BJ (cell line): ENCODE results near the gene KRTAP21-3. TPM values are rescaled to one million over a fixed set of nuclear protein-coding genes. Genes with fewer than 3 reads are reported as not detected.

Experiments used
- CTCF ChIA-PET: fragments of 350-600 bp; formaldehyde crosslinking; extraction: SDS; loops from one replicate; lab custom pipeline; 2021; ENCODE audit warnings: antibody characterized with exemption, inconsistent platforms; lab: Yijun Ruan, JAX
- POLR2A ChIA-PET: fragments of 300-600 bp; sonication (Branson Sonifier 250); formaldehyde crosslinking; extraction: SDS; loops from one replicate; lab custom pipeline; 2021; ENCODE audit warnings: antibody characterized with exemption; lab: Charles Lee
- DNase-seq: peaks from one replicate; pipeline ENCODE4 v3.0.0-alpha.2; 2011; ENCODE audit warnings: low read depth
- H3K27me3 ChIP-seq: 2 replicates; pipeline ENCODE4 v1.6.0; 2011; ENCODE audit warnings: low read length; ENCODE audit not compliant: control insufficient read depth, insufficient read depth
- H3K36me3 ChIP-seq: 2 replicates; pipeline ENCODE4 v1.5.1; 2011; ENCODE audit warnings: low read length; ENCODE audit not compliant: control insufficient read depth, insufficient read depth
- H3K4me3 ChIP-seq: 2 replicates; pipeline ENCODE4 v1.5.1; 2011; ENCODE audit warnings: low read depth, mild to moderate bottlenecking, control low read depth, low read length
- polyA plus RNA-seq: library from polyadenylated mRNA; depleted of rRNA; stranded (reverse); fragments of >200 nt; gene quantifications from 2 replicates; pipeline ENCODE4 v1.2.3, GENCODE V29; 2011
- TF ChIP-seq, protein P1 (sequence below): IDR thresholded peaks from 2 replicates; pipeline ENCODE4 v1.5.1; 2011; ENCODE audit warnings: low read depth, mild to moderate bottlenecking, control low read depth, inconsistent platforms, low read length, moderate library complexity; ENCODE audit not compliant: insufficient read depth

The KRTAP21-3 gene
- polyA plus RNA-seq, 1 experiment = not detected

DNA sequence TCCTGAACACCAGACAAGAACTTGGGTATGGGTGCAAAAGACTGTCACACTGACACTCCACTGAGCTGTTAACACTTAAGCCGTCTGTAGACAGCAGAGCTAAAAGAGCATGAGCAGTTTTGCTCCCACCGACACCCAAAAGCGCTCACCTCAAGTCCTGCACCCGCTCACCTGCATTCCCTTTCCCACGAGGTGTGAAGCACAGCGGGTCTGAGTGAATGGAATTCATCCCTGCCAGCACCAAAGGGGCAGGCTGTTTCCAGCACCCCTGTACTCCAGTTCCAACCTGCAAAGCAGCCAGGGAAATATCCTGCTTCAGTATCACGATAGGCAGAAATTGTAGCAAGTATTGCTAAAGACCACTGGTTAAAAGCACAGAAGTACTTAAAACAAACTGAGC is 28.8 kb downstream of the KRTAP21-3 start:
- ChIA-PET CTCF (no interaction called here), POLR2A (no interaction called here)
- DNase-seq = no peak
- H3K27me3 ChIP-seq = no peaks in the 10 kb centered on the region
- H3K4me3 ChIP-seq = no peak overlapping the region
- TF ChIP-seq, protein P1, sequence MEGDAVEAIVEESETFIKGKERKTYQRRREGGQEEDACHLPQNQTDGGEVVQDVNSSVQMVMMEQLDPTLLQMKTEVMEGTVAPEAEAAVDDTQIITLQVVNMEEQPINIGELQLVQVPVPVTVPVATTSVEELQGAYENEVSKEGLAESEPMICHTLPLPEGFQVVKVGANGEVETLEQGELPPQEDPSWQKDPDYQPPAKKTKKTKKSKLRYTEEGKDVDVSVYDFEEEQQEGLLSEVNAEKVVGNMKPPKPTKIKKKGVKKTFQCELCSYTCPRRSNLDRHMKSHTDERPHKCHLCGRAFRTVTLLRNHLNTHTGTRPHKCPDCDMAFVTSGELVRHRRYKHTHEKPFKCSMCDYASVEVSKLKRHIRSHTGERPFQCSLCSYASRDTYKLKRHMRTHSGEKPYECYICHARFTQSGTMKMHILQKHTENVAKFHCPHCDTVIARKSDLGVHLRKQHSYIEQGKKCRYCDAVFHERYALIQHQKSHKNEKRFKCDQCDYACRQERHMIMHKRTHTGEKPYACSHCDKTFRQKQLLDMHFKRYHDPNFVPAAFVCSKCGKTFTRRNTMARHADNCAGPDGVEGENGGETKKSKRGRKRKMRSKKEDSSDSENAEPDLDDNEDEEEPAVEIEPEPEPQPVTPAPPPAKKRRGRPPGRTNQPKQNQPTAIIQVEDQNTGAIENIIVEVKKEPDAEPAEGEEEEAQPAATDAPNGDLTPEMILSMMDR = no peak
- no peaks in the 10 kb centered on the region for H3K36me3 ChIP-seq

DNA sequence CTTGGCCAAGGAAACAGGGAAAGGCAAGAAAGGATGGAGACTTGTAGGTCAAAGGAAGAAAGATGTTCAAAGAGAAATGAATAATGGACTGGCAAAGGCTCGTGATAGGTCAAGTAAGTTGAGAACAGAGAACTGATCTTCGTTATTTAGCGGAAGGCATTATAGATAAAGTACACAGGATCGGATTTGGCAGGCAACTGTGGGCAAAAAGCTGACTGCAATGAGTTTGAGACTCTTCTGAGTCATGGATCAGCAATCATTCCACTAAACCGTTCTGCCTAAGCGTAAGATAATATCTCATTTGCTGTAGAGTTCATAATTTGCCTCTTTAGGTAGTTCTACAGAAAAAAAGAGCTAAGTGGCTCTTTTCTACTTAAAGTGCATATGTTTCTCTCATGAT is 34.1 kb downstream of the KRTAP21-3 start:
- Histone ChIP-seq H3K27me3 (no peaks in the 10 kb centered on the region), H3K36me3 (no peaks in the 10 kb centered on the region), H3K4me3 (no peak overlapping the region)
- POLR2A ChIA-PET = no interaction called here
- no peak for DNase-seq
- CTCF ChIA-PET = no interaction called here
- TF ChIP-seq, protein P1 = no peak

DNA sequence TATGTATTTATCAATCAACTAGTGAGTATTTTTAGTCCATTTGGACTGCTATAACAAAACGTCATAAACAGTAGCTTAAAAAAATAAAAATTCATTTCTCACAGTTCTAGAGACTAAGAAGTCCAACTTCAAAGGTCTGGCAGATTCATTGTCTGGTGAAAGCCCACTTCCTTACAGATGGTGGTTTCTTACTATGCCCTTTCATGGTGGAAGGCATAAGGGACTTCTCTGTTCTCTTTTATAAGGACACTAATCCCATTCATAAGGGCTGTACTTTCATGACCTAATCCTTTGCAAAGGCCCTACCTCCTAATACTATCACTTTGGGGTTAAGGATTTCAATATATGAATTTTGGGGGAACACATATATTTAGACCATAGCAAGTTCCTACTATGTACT is 38.0 kb downstream of the KRTAP21-3 start:
- TF ChIP-seq, protein P1 = no peak
- DNase-seq = no peak
- ChIA-PET POLR2A (no interaction called here), CTCF (no interaction called here)
- Histone ChIP-seq H3K36me3 (no peaks in the 10 kb centered on the region), H3K27me3 (no peaks in the 10 kb centered on the region), H3K4me3 (no peak overlapping the region)

DNA sequence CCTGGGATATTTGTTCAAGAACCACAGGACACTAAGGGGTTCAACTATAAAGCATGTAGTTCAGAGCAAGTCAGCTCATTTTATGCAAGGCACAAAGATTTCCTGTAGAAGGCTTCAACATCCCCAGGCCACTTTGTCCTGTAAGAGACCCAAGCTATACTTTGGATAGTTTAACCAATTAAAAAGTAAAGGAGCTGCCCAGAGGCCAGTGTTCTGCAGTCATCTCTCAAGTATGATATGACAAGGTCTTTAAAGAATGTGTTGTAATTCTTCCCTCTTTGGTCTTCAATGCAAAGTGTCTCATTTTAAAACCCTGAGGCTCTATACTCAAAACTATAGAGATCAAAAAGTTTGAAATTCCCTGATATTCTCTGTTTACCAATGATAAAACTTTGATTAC is 41.8 kb downstream of the KRTAP21-3 start:
- DNase-seq = no peak
- ChIA-PET POLR2A (no interaction called here), CTCF (no interaction called here)
- no peaks in the 10 kb centered on the region for H3K36me3 ChIP-seq
- TF ChIP-seq, protein P1 = no peak
- no peaks in the 10 kb centered on the region for H3K27me3 ChIP-seq
- H3K4me3 ChIP-seq = no peak overlapping the region

DNA sequence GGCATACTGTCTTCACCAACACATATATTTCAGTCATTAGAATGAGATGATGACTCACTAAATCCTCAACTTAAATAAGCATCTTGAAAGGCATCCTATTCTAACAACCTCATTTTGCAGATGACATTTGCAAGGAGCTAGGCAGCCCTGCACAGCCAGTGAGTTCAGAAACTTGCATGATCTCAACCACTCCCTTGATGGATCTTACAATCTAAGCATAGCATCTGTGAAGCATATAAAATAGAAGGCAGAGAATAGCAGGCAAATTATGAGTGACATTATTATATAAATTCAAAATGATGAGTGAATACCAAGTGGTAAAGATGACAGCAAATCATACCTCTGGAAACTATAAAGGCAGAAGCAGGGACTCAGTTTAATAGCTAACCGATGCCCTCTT is 44.3 kb downstream of the KRTAP21-3 start:
- DNase-seq = no peak
- ChIA-PET POLR2A (no interaction called here), CTCF (no interaction called here)
- Histone ChIP-seq H3K36me3 (no peaks in the 10 kb centered on the region), H3K4me3 (no peak overlapping the region), H3K27me3 (no peaks in the 10 kb centered on the region)
- TF ChIP-seq, protein P1 = no peak
